NT2/D1 (cell line): ENCODE measurements around the gene CHURC1.
A peak's percentile ranks its signal among the peaks of the same experiment; 100 is the strongest.

Experiments used
- DNase-seq: peaks from one replicate; pipeline ENCODE4 v3.0.0-alpha.2; 2011; ENCODE audit warnings: low read depth, low spot score
- H3K27me3 ChIP-seq: 2 replicates; pipeline ENCODE4 v1.6.0; 2011; ENCODE audit warnings: mild to moderate bottlenecking; ENCODE audit not compliant: insufficient read length, insufficient read depth
- H3K36me3 ChIP-seq: 2 replicates; pipeline ENCODE4 v1.6.1; 2011; ENCODE audit warnings: mild to moderate bottlenecking, low read length, mixed read lengths; ENCODE audit not compliant: insufficient read depth, insufficient read length
- H3K4me1 ChIP-seq: 2 replicates; pipeline ENCODE4 v1.5.1; 2011; ENCODE audit not compliant: insufficient read depth, insufficient read length
- H3K4me3 ChIP-seq: 2 replicates; pipeline ENCODE4 v1.5.1; 2011; ENCODE audit warnings: low read depth; ENCODE audit not compliant: insufficient read length
- H3K9ac ChIP-seq: 2 replicates; pipeline ENCODE4 v1.6.0; 2011; ENCODE audit warnings: low read depth; ENCODE audit not compliant: insufficient read length
- H3K9me3 ChIP-seq: 2 replicates; pipeline ENCODE4 v1.5.1; 2011; ENCODE audit warnings: mild to moderate bottlenecking, low read length; ENCODE audit not compliant: insufficient read depth
- SUZ12 ChIP-seq: IDR thresholded peaks from 2 replicates; pipeline ENCODE4 v1.6.1; 2011; ENCODE audit not compliant: insufficient read length, insufficient read depth; ENCODE audit errors: extremely low read depth
- YY1 ChIP-seq: IDR thresholded peaks from 2 replicates; pipeline ENCODE4 v1.6.1; 2011; ENCODE audit not compliant: insufficient read length, insufficient read depth
- ZNF274 ChIP-seq: IDR thresholded peaks from 2 replicates; pipeline ENCODE4 v1.6.1; 2011; ENCODE audit warnings: mild to moderate bottlenecking, low read depth, low read length

Gene CHURC1

DNA sequence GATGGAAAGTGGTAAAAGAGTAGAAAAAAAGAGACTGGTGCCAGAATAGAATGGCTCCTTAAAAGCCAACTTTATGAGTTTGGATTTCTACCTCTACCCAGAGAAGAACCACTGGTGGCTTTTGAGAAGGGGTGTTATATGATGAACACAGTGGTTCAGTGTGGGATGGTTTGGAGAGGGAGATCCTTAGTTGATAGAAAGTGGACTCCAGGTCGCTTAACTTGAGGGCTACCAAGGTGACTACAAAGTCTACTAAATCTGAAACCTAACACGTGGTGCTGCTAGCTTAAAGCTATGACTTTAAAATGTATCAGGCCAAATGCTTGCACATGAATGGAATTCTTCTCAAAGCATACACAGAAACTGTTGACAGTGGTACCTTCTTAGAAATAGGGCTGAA, 42.9 kb upstream of the CHURC1 start:
- Histone ChIP-seq H3K4me3 (no peak overlapping the region), H3K36me3 (no peaks in the 10 kb centered on the region), H3K27me3 (peaks cover 2% of the 10 kb centered on the region), H3K4me1 (peaks cover 2% of the 10 kb centered on the region), H3K9me3 (peaks cover 6% of the 10 kb centered on the region; the same call in 1 of the 2 replicates), H3K9ac (no peak overlapping the region)
- DNase-seq: no peak
- TF ChIP-seq SUZ12: no peak
- TF ChIP-seq ZNF274: no peak
- TF ChIP-seq YY1: no peak

GRCh38 chr14:64873506-64874219, 40.6 kb upstream of the CHURC1 start:
- Histone ChIP-seq H3K4me3 (no peak overlapping the region), H3K9me3 (peaks cover 6% of the 10 kb centered on the region; the same call in 1 of the 2 replicates), H3K27me3 (peaks cover 25% of the 10 kb centered on the region), H3K9ac (no peak overlapping the region), H3K36me3 (no peaks in the 10 kb centered on the region), H3K4me1 (peaks cover 2% of the 10 kb centered on the region)
- TF ChIP-seq YY1 (no peak), SUZ12 (no peak), ZNF274 (no peak)
- no peak for DNase-seq

DNA sequence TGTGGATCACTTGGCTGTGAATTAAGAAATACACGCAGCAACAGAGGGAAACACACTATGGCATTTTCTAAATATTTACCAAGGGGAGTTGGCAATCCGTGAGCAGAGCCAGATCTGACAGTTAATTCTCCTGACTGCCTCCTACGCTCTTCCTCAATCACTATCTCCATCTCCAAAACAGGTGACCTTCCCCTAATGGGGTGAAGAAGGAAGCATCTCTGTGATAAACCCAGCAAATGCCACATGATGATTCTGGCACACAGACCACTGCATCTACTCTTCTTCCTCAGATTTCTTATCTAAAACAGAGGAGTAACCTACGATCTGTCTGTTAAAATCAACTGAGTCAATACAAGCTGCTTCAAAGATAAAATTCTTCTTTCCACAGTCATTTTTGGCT, 38.9 kb upstream of the CHURC1 start:
- Histone ChIP-seq H3K4me1 (peaks cover 2% of the 10 kb centered on the region), H3K9me3 (peaks cover 6% of the 10 kb centered on the region; the same call in 1 of the 2 replicates), H3K4me3 (no peak overlapping the region), H3K36me3 (no peaks in the 10 kb centered on the region), H3K27me3 (peaks cover 35% of the 10 kb centered on the region), H3K9ac (no peak overlapping the region)
- DNase-seq: no peak
- no peak for TF ChIP-seq SUZ12
- no peak for TF ChIP-seq YY1
- TF ChIP-seq ZNF274: no peak

GRCh38 chr14:64877846-64878245, 36.4 kb upstream of the CHURC1 start:
- Histone ChIP-seq H3K9me3 (no peaks in the 10 kb centered on the region), H3K27me3 (peaks cover 58% of the 10 kb centered on the region), H3K4me3 (no peak overlapping the region), H3K9ac (no peak overlapping the region), H3K4me1 (peaks cover 2% of the 10 kb centered on the region), H3K36me3 (no peaks in the 10 kb centered on the region)
- no peak for DNase-seq
- TF ChIP-seq YY1 (no peak), ZNF274 (no peak), SUZ12 (no peak)

DNA sequence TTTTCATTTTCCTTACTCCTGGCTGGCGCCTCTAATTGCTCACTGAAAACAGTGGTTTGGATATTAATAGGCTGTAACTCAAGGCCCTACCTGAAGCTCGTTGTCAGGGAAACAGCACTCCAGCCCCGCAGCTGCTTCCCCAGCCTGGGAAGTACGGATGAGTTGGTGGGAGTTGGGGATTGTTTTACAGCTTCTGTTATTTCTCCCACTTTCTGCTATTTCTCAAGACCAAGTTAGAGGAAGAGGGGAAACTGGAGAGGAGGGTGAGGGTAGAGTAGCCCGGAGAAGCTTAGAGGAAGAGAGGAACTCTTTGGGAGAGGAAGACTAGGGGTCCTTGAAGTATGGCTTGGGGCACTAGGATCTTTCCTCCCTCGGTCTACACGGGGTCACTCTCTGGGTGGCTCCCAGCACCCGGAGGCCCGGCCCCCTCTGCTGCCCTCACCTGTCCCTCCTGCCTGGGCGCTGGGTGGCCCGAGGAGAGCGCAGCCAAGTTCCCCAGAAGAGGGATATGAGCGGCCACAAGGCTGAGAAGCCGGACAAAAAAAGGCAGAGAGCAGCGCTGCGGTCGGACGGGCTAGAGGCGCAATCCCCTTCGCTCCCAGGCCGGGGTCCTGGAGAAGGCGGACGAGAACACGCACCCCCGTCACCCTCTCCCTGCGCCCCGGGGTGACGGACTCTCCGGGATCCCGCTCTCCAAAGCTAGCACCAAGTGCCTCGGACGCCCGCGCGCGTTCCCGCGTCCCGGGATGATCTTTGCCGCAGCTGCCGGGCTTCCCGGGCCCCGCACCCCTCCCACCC, 35.2 kb upstream of the CHURC1 start:
- Histone ChIP-seq H3K4me3 (peak overlapping the region; percentile 27), H3K9me3 (no peaks in the 10 kb centered on the region), H3K9ac (peak overlapping the region; percentile 61), H3K36me3 (no peaks in the 10 kb centered on the region), H3K27me3 (peaks cover 65% of the 10 kb centered on the region), H3K4me1 (peaks cover 2% of the 10 kb centered on the region)
- TF ChIP-seq YY1 (no peak), SUZ12 (no peak), ZNF274 (no peak)
- DNase-seq: no peak

DNA sequence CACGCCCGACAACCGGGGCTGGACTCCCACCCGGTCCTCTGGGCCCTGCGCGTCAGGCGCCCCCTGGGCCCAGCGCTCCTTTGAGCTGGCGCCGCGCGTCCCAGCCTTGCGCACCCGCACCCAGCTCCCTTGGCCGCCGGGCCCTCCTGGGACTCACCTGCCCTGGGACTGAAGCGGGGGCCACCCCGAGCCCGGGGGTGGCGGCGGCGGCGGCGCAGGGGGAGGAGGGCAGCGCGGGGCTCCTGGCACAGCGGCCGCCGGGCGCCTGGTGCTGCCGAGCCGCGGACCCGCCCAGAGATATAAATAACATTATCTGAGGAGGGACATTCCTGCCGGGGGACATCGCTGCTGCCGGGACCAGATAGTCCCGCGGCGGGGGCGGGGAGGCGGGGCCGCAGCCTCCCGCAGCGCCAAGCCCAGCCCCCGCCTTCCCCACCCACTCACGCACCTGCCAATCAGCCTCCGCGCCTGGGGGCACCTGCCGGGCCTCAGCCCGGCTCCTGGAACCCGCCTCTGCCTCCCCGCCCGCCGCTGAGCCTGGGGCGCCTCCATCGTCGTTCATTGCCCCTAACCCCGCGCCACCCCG, 34.5 kb upstream of the CHURC1 start, which contains the start of gene SPTB:
SPTB (minus strand) TSS at position 273 of the 586 bp plus-strand sequence. CDS start 56,813 bp downstream, outside the sequence.
- no peak for TF ChIP-seq SUZ12
- Histone ChIP-seq H3K36me3 (no peaks in the 10 kb centered on the region), H3K27me3 (peaks cover 65% of the 10 kb centered on the region), H3K4me1 (peaks cover 2% of the 10 kb centered on the region), H3K9me3 (no peaks in the 10 kb centered on the region), H3K9ac (peak within 1 kb of the TSS; percentile 61), H3K4me3 (peak within 1 kb of the TSS; percentile 27)
- DNase-seq: no peak
